H54 (cell line): ENCODE measurements around the gene PIK3R1.

ENCODE experiments used
- DNase-seq: peaks from one replicate; pipeline ENCODE4 v3.0.0; 2011; ENCODE audit warnings: low spot score, mixed read lengths; ENCODE audit not compliant: insufficient read length
- FAIRE-seq: peaks from 3 replicates; lab custom pipeline; 2011; peaks lifted over from hg19 to GRCh38; lab: Jason Lieb, UNC
- POLR2A ChIP-seq: IDR thresholded peaks from 2 replicates; pipeline ENCODE4 v1.6.1; 2011; ENCODE audit warnings: low read depth, mild to moderate bottlenecking, low read length

The PIK3R1 gene

DNA sequence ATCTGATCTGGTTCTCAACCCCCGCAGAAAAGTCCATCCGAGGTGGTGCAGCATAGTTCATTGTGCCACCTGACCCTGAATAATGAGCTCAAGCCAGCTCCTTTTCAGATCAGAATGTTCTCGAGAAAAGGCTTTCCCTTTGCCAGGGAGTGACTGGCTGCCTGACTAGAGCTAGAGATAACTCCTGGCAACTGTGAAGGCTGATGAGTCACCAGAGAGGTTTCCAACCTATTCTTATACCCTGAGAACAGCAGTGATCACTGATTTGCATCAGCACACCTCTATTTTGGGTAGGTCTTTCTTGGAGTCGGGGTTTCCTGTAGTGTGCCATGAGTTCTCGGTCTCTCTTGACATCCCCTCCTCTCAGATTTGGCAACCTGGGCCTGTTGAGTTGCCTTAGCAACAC lies 127.9 kb downstream of the PIK3R1 start:
- FAIRE-seq: peak; percentile 60
- TF ChIP-seq POLR2A: no peak
- DNase-seq: peak; percentile 33

DNA sequence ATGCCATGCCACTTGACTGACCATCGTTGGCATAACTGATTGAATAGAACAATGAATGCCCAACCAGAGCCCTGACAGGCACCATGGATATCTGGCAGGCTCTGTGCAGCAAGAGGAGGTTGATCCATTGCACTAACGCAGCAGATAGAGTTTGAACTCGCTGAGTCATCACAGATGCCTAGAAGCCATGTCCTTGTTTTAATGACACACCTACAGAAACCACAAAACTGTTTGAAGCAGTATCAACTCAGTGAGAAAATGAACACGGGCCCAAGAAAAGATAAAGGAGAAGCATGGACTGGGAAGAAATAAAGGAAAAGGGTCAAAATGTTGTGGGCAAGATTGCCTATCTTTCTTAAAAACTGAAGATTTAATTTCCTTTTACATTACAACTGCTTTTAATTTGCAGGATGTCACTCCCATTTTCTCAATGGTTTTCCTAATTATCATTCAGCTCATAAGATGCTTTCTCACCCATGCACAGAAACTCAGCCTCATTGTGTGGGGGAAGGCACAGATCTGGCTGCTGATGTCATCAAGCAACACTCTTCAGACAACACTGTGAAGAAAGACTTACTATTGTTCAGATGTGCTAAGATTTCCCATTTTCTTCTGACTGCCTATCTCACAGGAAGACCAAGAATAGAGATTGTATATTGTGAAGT lies 129.0 kb downstream of the PIK3R1 start:
- TF ChIP-seq POLR2A: no peak
- DNase-seq: no peak
- peak; percentile 64 for FAIRE-seq

DNA sequence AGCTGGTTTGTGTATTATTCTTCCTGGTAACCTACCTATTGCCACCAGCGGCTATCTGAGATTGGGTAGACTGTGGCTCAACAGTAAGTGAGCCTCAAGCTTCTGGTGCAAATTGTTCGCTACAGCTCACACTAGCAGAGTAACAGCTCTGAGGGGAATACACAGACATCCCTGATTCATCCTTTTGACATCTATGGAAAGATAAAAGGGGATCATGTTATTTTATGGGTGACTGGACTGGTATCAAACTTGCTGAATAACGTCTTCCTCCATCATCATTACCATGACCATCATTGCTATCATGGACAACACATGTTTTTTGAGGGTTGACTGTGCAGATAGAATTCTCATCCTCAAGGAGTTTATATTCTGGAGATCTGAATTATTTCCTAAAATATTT lies 129.6 kb downstream of the PIK3R1 start:
- FAIRE-seq (no peak), DNase-seq (no peak)
- no peak for TF ChIP-seq POLR2A

DNA sequence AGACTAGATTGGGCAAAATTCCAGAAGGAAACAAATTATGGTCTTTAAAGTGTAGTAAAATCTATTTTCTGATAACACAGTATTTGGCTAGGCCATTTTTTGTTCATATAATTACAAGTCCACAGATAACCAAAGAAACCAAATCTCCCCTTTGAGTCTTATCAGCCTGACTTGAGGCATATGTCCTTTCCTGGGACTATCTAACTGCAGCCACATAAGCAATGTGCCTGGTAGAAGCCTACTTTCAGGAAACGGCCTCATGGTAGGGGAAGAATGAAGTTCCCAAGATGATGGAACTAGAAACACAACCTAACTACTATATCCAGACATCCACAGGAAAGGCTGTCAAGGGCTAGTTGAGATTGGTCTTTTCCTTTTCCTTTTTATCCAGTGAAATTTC lies 130.0 kb downstream of the PIK3R1 start:
- DNase-seq (no peak), FAIRE-seq (no peak)
- TF ChIP-seq POLR2A: no peak

DNA sequence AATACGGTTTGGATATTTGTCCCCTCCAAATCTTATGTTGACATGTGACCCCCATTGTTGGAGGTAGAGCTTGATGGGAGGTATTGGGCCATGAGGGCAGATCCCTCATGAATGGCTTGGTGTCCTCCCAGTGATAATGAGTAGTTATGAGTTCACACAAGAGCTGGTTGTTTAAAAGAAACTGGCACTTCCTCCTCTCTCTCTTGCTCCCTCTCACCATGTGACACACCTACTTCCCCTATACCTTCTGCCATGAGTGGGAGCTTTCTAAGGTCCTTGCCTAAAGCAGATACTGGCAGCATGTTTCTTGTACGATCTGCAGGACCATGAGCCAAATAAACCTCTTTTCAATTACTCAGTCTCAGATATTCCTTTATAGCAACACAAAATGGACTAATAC lies 132.0 kb downstream of the PIK3R1 start:
- no peak for TF ChIP-seq POLR2A
- FAIRE-seq (no peak), DNase-seq (no peak)

DNA sequence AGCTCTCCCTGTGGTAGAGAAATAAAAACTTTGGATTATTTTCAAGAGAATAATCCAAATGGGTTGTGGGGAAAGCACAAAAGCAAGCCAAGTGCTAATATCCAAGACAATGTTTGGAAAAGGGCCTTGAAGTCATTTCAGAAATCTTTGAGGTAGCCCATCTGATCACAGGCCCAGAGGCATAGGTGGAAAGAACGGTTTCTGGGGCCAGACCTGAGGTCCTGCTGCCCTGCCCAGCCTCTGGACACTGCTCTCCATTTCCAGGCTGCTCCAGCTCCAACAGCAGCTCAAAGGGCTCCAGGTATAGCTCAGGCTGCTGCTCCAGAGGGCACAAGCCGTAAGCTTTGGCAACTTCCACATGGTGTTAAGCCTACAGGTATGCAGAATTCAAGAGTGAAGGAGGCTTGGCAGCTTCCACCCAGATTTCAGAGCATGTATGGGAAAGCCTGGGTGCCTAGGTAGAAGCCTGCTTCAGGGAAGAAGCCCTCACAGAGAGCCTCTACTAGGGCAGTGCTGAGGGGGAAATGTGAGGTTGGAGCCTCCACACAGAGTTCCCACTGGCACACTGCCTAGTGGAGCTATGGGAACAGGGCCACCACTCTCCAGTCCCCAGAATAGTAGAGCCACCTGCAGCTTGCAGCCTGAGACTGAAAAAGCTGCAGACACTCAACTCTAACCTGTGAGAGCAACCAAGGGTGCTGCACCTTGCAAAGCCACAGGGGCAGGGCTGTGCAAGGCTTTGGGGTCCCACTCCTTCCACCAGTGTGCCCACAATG lies 133.1 kb downstream of the PIK3R1 start:
- TF ChIP-seq POLR2A: no peak
- DNase-seq: no peak
- no peak for FAIRE-seq

DNA sequence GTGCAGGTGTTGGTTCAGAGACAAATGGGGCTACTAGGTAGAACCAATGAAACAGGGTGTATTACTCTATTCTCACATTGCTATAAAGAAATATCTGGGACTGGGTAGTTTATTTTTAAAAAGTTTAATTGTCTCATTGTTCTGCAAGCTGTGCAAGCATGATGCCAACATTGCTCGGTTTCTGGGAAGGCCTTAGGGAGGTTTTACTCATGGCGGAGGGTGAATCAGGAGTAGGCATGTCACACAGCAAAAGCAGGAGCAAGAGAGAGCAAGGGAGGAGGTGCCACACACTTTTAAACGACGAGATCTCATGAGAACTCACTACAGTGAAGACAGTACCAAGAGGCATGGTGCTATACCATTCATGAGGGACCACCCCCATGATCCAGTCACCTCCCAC lies 134.6 kb downstream of the PIK3R1 start:
- TF ChIP-seq POLR2A: no peak
- DNase-seq (no peak), FAIRE-seq (no peak)
